Panc1 (cell line): Measurements from ENCODE around the gene RALGPS1. TPM values are rescaled to one million over a fixed set of nuclear protein-coding genes. Genes with fewer than 3 reads are reported as not detected.

Experiments used
- ATAC-seq: fragments of 200-7000 bp; cut with Tn5 transposase; 2 replicates; pipeline ENCODE4 v1.9.1; 2020; ENCODE audit warnings: mild to moderate bottlenecking, moderate library complexity
- BruUV-seq: library from RNA; stranded (reverse); fragments of 400-500 nt; replicated peaks from 2 replicates; lab custom pipeline; 2021; lab: Mats Ljungman, UMichigan
- CTCF ChIA-PET: fragments of 300-600 bp; sonication (Branson Sonifier 250); formaldehyde crosslinking; loops from one replicate; lab custom pipeline; 2022; ENCODE audit warnings: antibody characterized with exemption; lab: Charles Lee
- POLR2A ChIA-PET: fragments of 300-600 bp; sonication (Branson Sonifier 250); formaldehyde crosslinking; loops from one replicate; lab custom pipeline; 2022; ENCODE audit warnings: antibody characterized with exemption; lab: Charles Lee
- DNase-seq: peaks from one replicate; pipeline ENCODE4 v3.0.0-alpha.2; 2010; ENCODE audit warnings: low read depth, low spot score
- H3K27ac ChIP-seq: 2 replicates; pipeline ENCODE4 v1.5.1; 2011; ENCODE audit warnings: mild to moderate bottlenecking, low read length, inconsistent platforms
- H3K27me3 ChIP-seq: fragments of 200-500 bp; sonication (Bioruptor generic); 2 replicates; pipeline ENCODE4 v1.6.0; 2014; ENCODE audit warnings: low read length, inconsistent platforms; ENCODE audit not compliant: control insufficient read depth, insufficient read depth
- H3K36me3 ChIP-seq: fragments of 200-500 bp; sonication (Bioruptor generic); 2 replicates; pipeline ENCODE4 v1.5.1; 2014; ENCODE audit warnings: inconsistent platforms, mild to moderate bottlenecking, low read length, moderate library complexity; ENCODE audit not compliant: control insufficient read depth, insufficient read depth
- H3K4me1 ChIP-seq: 2 replicates; pipeline ENCODE4 v1.5.1; 2011; ENCODE audit warnings: inconsistent platforms, mild to moderate bottlenecking, low read length, moderate library complexity; ENCODE audit not compliant: control insufficient read depth, insufficient read depth
- H3K4me3 ChIP-seq, 2 experiments: 2 replicates each; pipeline ENCODE4 v1.5.1; 2011 to 2012; ENCODE audit warnings: low read depth in 2 of 2, low read length in 2 of 2, mild to moderate bottlenecking in 2 of 2, inconsistent platforms in 1 of 2, moderate library complexity in 1 of 2
- H3K9me3 ChIP-seq: fragments of 200-500 bp; sonication (Bioruptor generic); 2 replicates; pipeline ENCODE4 v1.5.1; 2014; ENCODE audit warnings: low read depth, mild to moderate bottlenecking, inconsistent platforms, low read length, moderate library complexity; ENCODE audit not compliant: control insufficient read depth, insufficient read depth
- POLR2AphosphoS5 ChIP-seq: IDR thresholded peaks from 2 replicates; pipeline ENCODE4 v1.6.1; 2012; ENCODE audit warnings: mild to moderate bottlenecking, low read depth, low read length, moderate library complexity
- SIN3A ChIP-seq: IDR thresholded peaks from 2 replicates; pipeline ENCODE4 v1.6.1; 2012; ENCODE audit warnings: low read depth, mild to moderate bottlenecking, low read length, moderate library complexity, borderline replicate concordance; ENCODE audit not compliant: insufficient read depth
- TCF7L2 ChIP-seq: IDR thresholded peaks from 2 replicates; pipeline ENCODE4 v1.6.1; 2011; ENCODE audit warnings: mild to moderate bottlenecking, low read depth, low read length, inconsistent platforms
- in situ Hi-C: cut with HindIII; loops from 2 replicates; pipeline ENCODE4 v1.10.0; 2016; ENCODE audit warnings: low sequenced_read_pairs, low pct_unique_long_range_greater_than_20kb
- intact Hi-C: fragments of 100-400 bp; cut with micrococcal nuclease; formaldehyde crosslinking; loops from one replicate; pipeline ENCODE4 v1.10.0; 2022; ENCODE audit not compliant: unreplicated experiment
- total RNA-seq: library from RNA; stranded (reverse); gene quantifications from one replicate; pipeline ENCODE4 v1.2.1, GENCODE V29; 2021; ENCODE audit not compliant: unreplicated experiment
- TF ChIP-seq, protein P1 (sequence below): fragments of 450-650 bp; IDR thresholded peaks from 2 replicates; pipeline ENCODE4 v1.5.1; 2017; ENCODE audit warnings: mild to moderate bottlenecking
- TF ChIP-seq, protein P2 (sequence below), 2 experiments: IDR thresholded peaks; 2 replicates each; pipeline ENCODE4 v1.6.1; 2011 to 2012; ENCODE audit warnings: low read depth in 2 of 2, control low read depth in 1 of 2, low read length in 1 of 2, mild to moderate bottlenecking in 1 of 2, moderate library complexity in 1 of 2; ENCODE audit not compliant: insufficient read depth in 1 of 2

RALGPS1 gene
- total RNA-seq, 1 experiment from 2014 or later, result 7.2 TPM

DNA sequence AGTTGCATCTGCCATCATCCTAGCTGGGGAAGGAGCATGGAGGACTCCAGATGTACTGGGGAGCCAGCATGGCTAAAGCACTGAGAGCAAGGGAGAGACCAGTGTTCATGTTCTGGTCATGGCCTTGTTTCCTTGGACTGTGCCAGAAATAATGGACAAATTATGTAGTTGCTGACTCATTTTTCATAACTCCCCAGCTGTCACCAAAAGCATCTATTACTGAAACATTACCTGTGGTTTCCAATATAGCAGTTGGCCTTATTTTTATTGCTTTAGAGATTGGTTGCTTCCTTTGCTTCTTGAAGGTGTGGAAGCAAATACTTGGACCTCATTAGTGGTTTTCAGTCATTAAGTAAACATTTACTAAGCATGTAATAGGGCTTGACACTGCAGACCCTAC lies 11.3 kb downstream of the RALGPS1 start:
- Histone ChIP-seq H3K4me1 (no peaks in the 10 kb centered on the region), H3K36me3 (no peaks in the 10 kb centered on the region), H3K4me3 (no peak overlapping the region), H3K9me3 (no peaks in the 10 kb centered on the region), H3K27me3 (no peaks in the 10 kb centered on the region), H3K27ac (no peak overlapping the region)
- in situ Hi-C loops (no loop called here), intact Hi-C loops (no loop called here)
- CTCF ChIA-PET, result no interaction called here
- ATAC-seq (no peak), DNase-seq (no peak)
- no TSS peak for BruUV-seq
- TF ChIP-seq TCF7L2 (no peak), POLR2AphosphoS5 (no peak), SIN3A (no peak)
- TF ChIP-seq, protein P1, sequence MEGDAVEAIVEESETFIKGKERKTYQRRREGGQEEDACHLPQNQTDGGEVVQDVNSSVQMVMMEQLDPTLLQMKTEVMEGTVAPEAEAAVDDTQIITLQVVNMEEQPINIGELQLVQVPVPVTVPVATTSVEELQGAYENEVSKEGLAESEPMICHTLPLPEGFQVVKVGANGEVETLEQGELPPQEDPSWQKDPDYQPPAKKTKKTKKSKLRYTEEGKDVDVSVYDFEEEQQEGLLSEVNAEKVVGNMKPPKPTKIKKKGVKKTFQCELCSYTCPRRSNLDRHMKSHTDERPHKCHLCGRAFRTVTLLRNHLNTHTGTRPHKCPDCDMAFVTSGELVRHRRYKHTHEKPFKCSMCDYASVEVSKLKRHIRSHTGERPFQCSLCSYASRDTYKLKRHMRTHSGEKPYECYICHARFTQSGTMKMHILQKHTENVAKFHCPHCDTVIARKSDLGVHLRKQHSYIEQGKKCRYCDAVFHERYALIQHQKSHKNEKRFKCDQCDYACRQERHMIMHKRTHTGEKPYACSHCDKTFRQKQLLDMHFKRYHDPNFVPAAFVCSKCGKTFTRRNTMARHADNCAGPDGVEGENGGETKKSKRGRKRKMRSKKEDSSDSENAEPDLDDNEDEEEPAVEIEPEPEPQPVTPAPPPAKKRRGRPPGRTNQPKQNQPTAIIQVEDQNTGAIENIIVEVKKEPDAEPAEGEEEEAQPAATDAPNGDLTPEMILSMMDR, result no peak
- TF ChIP-seq, protein P2, sequence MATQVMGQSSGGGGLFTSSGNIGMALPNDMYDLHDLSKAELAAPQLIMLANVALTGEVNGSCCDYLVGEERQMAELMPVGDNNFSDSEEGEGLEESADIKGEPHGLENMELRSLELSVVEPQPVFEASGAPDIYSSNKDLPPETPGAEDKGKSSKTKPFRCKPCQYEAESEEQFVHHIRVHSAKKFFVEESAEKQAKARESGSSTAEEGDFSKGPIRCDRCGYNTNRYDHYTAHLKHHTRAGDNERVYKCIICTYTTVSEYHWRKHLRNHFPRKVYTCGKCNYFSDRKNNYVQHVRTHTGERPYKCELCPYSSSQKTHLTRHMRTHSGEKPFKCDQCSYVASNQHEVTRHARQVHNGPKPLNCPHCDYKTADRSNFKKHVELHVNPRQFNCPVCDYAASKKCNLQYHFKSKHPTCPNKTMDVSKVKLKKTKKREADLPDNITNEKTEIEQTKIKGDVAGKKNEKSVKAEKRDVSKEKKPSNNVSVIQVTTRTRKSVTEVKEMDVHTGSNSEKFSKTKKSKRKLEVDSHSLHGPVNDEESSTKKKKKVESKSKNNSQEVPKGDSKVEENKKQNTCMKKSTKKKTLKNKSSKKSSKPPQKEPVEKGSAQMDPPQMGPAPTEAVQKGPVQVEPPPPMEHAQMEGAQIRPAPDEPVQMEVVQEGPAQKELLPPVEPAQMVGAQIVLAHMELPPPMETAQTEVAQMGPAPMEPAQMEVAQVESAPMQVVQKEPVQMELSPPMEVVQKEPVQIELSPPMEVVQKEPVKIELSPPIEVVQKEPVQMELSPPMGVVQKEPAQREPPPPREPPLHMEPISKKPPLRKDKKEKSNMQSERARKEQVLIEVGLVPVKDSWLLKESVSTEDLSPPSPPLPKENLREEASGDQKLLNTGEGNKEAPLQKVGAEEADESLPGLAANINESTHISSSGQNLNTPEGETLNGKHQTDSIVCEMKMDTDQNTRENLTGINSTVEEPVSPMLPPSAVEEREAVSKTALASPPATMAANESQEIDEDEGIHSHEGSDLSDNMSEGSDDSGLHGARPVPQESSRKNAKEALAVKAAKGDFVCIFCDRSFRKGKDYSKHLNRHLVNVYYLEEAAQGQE (IDR thresholded peaks at IDR 0.05; ENCODE audit: insufficient read depth in 1 of 2, low read depth in 2 of 2, low read length in 1 of 2), result no peak
- POLR2A ChIA-PET, result no interaction called here

DNA sequence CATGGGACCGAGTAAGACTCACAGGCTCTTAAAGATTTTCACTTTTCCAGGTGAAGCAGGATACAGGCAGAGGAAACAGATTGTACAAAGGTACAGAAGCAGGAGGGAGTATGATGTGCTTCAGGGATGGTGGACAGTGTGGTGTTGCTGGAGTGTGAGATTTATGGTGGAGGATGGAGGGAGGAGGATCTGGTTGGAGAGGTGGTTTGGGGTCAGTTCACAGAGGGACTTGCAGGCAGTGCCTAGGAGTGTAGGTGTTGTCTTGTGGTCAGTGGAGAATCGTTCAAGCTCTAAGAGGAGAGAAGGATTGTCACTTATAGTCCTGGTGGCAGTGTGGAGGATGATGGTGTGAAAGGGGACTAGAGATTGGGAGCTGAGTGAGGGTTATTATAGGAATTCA lies 11.8 kb downstream of the RALGPS1 start:
- H3K27me3 ChIP-seq, result no peaks in the 10 kb centered on the region
- BruUV-seq, result no TSS peak
- ChIA-PET POLR2A (no interaction called here), CTCF (no interaction called here)
- intact Hi-C loops, result no loop called here
- no peaks in the 10 kb centered on the region for H3K4me1 ChIP-seq
- no peak overlapping the region for H3K27ac ChIP-seq
- DNase-seq (no peak), ATAC-seq (no peak)
- H3K9me3 ChIP-seq, result no peaks in the 10 kb centered on the region
- in situ Hi-C loops, result no loop called here
- H3K4me3 ChIP-seq, result no peak overlapping the region
- H3K36me3 ChIP-seq, result no peaks in the 10 kb centered on the region
- TF ChIP-seq, protein P1, result no peak
- TF ChIP-seq, protein P2 (IDR thresholded peaks at IDR 0.05; ENCODE audit: insufficient read depth in 1 of 2, low read depth in 2 of 2, low read length in 1 of 2), result no peak
- TF ChIP-seq TCF7L2, result no peak
- no peak for TF ChIP-seq POLR2AphosphoS5
- no peak for TF ChIP-seq SIN3A
